Stimulated activated CD4-positive, alpha-beta T cell treated with anti-CD3 and anti-CD28 coated beads, Interleukin-15, amount 100 ng/mL, for 48 hours (primary cell): ENCODE data around the gene SFTA2.
"Not testable (repeated sequence)": the region's sequence is repeated elsewhere in the genome, so short reads cannot be mapped to it uniquely, and the experiment has no call there.

Source experiments
- DNase-seq, 2 donors: peaks; one replicate each; pipeline ENCODE4 v3.0.0-alpha.2; 2020; ENCODE audit warnings: low read depth in 2 of 2

Gene SFTA2

DNA sequence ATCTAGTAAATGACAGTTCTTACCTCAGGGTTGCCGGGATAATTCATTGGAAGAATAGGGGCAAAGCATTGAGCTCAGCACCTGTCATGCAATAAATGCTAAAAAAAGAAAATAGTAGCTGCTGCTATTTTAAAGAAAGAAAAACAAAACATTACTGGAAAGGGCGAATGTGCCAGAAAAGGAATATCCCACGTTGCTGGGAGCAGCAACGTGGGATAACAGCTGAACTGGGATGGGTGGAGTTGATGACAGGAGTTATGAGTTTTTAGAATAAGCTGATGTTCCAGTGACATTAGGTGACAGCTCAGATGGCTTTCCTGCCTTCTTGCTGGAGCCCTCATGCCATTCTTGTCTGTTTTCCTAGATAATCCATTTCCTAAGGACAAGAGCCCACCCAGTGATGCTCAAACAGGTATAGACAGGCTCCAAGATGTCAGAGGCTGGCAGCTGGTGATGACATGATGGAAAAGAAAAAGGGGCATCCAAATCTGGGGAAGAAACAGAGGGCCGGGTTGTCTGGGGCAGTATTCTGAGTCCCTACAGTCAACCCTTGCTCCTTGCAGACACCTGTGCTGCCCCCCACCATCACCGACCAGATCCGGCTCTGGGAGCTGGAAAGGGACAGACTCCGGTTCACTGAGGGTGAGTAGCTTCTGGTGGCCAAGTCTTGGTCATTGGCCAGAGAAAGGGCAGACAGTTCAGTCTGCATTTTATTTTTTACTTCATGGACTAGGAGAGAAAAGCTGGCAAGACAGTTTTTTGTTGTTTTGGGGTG, 19.0 kb downstream of the SFTA2 start:
- DNase-seq = no peak

DNA sequence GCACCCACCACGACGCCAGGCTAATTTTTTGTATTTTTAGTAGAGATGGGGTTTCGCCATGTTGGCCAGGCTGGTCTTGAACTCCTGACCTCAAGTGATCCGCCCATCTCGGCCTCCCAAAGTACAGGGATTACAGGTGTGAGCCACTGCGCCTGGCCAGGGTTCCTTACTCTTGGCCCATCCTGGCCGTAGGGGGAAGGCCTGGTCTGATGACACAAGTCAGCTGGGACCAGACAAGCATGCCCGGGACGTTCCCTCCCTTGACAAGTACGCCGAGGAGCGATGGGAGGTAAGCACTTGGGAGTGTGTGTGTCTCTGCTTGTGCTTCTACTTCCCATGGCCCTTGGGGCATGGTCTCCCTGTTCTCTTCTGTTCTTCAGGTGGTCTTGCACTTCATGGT, 21.5 kb downstream of the SFTA2 start:
- not testable (repeated sequence) for DNase-seq

DNA sequence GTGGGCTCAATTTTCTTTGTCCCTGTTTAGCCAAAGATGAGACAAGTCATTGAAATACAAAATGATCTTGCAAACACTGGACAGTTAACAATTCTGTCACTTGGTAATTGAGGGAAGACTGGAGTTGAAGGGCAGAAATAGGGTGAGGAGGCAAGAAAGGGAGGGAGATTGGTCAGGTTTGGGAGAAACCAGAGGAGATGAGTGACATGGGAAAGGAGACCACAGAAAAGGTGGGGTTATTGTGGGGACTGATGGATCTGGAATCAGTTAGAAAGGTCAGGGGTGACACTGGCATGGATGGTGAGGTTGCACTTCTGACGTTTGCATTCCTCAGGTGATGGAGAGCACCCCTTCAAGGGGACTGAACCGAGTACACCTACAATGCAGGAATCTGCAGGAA, 23.3 kb downstream of the SFTA2 start:
- DNase-seq = no peak

DNA sequence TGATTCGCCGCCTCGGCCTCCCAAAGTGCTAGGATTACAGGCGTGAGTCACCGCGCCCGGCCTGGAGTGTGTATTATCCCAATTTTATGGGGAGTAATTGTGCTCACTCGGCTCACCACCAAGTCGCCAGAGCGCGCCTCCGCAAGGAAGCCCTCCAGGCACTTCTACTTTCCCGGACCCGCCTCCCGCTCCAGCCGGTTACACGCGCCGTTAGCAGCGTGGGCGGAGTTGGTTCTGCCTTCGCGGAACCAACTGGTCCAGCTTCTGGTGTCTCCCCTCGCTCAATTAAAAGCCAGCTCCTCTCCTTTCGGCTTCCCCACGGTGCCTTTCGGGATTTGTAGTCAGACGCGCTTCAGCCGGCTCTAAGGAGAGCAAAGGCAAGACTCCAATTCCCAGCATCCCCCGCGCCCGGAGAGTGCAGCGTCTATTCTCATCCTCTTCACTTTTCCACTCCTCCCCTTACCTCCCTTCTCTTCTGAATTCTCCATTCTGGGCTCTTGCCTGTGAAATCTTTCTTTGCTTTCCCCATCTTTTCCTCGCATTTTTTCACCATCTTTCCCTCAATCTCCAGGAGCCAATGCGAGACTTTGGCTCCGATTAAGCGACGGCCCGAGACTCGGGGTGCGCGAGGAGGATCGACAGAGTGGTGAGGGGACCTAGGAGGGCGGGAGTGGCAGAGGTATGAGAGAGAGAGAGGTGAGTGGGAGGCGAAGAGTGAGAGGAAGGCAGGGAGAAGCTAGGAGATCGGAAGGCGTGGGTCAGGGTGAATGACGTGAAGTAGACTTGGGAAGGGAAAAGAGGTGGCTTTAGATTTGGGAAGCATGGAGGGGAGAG, 24.0 kb downstream of the SFTA2 start, which contains the start of gene GTF2H4:
GTF2H4 (plus strand) TSS at position 450 of the 834 bp plus-strand sequence.
- DNase-seq = peak; percentile 94 to 95

DNA sequence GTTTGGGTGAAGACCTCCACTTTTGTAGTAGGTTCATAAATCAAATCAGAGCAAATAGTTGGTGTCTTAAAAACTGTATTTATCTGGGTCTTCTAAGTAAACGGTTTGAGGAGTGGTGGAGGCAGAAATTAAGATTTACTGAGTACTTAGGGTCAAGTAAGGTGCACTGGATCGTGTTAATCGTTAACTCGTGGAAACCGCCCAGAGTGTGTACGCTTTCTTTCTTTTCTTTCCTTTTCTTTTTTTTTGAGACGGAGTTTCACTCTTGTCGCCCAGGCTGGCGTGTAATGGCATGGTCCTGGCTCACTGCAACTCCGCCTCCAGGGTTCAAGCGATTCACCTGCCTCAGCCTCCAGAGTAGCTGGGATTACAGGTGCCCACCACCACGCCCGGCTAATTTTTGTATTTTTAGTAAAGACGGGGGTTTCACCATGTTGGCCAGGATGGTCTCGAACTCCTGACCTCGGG, 24.6 kb downstream of the SFTA2 start:
- DNase-seq = not testable (repeated sequence)

DNA sequence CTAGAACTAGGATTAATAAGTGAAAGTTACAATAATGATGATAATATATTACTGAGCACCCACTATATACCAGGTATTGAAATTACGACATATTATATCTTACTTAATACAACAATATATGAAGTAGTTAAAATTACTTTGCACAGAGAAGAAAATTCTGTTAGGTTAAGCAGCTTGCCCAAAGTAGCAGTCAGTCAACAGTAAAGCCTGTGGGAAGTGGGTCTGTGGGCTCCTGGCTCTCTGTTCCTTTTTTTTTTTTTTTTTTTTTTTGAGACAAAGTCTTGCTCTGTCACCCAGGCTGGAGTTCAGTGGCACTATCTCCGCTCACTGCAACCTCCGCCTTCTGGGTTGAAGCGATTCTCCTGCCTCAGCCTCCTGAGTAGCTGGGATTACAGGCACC, 28.7 kb downstream of the SFTA2 start:
- no peak for DNase-seq

DNA sequence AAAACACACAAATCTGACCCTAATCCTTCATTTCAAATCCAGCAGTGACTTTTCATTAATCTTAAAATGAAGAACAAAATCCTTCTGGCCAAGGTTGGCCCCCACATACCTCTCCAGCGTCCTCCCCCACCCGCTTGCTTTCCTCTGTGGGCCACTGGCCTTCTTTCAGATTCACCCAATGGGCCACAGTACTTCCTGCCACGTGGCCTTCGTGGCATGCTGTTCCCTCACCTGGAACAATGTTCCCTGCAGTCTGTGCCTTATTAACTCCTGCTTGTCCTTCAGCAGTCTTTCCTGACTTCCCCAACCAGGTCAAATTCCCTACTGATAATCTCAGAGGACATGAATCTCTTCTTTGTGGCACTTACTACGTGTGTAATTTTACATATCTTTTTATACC, 29.3 kb downstream of the SFTA2 start:
- no peak for DNase-seq

DNA sequence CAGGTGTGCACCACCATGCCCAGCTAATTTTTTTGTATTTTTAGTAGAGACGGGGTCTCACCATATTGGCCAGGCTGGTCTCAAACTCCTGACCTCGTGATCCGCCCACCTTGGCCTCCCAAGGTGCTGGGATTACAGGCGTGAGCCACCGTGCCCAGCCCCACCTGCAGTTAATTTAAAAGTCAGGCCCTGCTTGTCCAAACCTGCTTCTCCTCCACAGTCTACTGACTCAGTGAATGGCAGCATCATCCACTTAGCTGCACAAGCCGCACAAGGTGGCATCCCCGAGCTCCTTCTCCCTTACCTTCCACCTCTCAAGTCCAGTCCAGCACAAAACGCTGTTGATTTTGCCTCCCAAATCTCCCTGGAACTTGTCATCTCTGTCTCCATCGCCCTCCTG, 29.8 kb downstream of the SFTA2 start:
- DNase-seq = not testable (repeated sequence)

DNA sequence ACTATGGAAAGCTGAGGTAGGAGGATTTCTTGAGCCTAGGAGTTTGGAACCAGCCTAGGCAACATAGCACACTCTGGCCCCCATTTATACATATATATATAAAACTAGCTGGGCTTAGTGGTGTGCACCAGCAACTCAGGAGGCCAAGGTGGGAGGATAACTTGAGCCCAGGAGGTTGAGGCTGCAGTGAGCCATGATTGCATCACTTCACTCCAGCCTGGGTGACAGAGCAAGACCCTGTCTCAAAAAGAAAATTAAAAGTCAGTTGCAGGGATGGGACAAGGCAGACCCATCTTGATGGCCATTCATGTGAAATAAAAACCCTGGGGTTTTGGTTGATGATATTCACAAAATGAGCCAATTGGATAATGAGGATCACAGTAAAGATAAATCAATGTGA, 30.5 kb downstream of the SFTA2 start:
- DNase-seq = no peak

DNA sequence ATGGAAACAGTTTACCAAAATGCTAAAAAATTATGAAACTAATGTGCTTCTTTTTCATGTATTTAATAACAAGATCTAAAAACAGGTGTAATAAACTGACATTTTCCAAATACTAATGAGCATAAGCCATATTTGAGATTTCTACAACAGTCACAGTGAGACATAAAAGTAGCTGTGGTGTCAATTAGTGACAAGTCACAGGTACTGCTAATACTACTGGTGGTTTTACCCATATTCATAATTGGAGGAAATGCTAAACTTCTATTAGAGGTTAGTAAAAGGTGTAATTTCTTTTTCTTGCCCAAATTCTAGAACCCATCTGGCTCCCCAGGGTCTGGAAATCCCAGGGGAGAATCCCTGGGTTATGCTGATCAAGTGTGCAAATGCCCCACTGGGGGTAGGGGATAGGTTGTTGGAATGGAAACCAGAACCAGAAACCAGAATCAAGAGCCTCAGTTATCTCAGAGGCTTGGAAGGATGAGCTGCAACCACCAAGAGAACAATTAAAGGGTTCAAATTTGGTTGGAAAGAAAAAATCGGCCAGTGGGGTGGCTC, 31.0 kb downstream of the SFTA2 start:
- DNase-seq = no peak

DNA sequence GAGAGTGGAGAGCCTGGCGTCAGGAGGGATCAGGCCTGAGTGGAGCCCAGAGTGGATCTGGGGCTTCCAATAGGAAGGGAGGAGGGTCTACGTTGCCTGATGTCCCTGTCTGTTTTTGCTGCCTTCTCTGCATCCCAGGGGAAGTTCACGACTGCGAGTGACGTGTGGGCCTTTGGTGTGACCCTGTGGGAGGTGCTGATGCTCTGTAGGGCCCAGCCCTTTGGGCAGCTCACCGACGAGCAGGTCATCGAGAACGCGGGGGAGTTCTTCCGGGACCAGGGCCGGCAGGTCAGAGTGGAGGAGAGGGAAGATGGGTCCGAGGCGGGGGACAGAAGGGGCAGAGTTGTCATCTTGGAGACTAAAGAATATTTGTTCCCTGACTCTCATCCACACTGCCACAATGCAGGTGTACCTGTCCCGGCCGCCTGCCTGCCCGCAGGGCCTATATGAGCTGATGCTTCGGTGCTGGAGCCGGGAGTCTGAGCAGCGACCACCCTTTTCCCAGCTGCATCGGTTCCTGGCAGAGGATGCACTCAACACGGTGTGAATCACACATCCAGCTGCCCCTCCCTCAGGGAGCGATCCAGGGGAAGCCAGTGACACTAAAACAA, 33.1 kb downstream of the SFTA2 start:
- DNase-seq = no peak

DNA sequence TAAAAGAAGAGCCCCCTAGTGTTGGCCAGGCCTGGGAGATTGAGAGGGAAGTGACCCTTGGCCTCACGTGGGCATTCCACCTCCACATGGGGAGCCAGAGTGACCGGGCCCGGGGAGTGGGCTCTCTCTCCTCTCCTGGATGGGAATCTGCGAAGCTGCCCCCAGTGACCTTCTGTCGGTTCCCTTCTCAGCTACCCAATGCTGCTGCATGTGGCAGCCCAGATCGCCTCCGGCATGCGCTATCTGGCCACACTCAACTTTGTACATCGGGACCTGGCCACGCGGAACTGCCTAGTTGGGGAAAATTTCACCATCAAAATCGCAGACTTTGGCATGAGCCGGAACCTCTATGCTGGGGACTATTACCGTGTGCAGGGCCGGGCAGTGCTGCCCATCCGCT, 34.1 kb downstream of the SFTA2 start:
- DNase-seq = no peak

DNA sequence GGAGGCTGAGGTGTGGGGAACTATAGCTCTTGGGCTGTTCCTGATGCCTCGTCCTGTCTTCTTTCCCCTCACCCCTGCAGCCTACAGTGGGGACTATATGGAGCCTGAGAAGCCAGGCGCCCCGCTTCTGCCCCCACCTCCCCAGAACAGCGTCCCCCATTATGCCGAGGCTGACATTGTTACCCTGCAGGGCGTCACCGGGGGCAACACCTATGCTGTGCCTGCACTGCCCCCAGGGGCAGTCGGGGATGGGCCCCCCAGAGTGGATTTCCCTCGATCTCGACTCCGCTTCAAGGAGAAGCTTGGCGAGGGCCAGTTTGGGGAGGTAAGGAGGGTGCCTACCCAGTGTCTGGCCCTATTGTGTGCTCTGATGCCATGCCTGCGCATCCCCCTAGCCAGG, 35.4 kb downstream of the SFTA2 start:
- no peak for DNase-seq

DNA sequence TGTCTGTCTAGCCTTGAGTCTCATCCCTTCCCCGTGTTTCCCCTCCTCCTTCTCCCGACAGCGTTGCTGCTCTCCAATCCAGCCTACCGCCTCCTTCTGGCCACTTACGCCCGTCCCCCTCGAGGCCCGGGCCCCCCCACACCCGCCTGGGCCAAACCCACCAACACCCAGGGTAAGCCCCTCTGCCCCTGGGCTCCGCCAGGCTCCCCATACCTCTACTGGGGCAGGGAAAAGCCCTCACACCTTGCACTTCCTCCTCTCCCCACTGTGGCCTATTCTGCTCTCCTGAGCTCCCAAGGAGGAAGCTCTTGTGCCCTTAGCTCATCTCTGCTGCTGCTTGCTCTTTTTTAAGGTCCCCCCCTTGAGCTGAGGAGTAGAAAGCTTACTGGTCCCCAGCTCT, 36.6 kb downstream of the SFTA2 start:
- DNase-seq = no peak

DNA sequence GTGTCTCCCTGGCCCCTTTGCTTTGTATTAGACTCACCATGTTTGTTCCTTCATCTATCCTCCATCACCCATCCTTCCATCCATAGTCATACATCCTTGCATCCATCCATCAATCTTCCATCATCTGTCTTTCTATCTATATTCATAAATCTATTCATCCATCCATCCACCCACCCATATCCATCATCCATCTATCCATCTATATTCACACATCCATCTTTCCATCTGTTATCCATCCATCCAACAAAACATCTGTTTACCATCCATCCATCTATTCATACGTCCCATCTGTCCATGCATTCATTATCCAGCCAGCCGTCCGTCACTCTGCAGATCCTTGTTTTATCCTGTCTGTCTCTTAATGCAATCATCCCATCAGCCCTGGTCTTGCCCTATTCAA, 37.0 kb downstream of the SFTA2 start:
- DNase-seq = no peak

DNA sequence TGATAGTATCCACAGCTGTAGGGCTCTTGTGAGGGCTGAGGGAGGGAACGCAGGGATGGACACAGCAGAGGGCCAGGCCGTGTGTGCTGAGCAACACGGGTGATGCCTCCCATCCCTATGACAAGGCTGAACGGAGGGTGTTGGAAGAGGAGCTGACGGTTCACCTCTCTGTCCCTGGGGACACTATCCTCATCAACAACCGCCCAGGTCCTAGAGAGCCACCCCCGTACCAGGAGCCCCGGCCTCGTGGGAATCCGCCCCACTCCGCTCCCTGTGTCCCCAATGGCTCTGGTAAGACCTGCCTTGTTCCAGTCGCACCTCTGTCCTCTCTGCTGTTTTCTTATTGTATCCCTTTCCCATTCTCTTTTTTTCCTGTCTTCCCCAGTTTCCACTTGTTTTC, 37.6 kb downstream of the SFTA2 start:
- no peak for DNase-seq

DNA sequence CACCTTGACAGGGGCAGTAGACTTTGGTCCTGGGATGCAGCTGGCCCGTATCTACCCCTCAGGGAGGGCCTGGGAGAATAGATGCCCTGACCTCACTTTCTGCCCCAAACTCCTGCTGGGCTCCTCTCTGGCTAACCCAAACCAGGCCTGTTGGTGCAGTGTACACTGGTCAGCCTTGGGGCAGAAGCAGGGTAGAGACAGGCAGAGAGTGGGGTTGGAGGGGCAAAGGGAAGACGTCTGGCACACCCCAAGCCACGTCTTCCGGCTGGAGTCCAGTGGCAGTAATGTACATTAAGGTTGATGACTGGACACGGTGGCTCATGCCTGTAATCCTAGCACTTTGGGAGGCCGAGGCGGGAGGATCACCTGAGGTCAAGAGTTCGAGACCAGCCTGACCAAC, 38.3 kb downstream of the SFTA2 start:
- DNase-seq = no peak

DNA sequence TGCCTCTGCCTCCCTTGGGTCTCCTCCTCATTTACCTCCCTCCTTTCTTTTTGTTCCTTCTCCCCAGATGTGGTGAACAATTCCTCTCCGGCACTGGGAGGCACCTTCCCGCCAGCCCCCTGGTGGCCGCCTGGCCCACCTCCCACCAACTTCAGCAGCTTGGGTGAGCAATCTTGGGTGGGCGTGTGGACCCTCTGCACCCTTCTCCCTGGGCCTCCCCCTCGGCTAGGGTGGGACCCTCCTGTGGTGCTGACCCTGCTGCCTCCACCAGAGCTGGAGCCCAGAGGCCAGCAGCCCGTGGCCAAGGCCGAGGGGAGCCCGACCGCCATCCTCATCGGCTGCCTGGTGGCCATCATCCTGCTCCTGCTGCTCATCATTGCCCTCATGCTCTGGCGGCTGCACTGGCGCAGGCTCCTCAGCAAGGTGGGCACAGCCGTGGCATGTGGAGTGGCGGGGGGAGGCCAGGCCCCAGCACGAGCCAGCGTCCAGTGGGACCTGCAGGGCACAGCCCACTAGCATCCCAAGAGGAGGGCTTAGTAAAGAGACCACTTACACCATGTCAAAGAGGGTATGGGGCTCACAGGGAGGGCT, 38.9 kb downstream of the SFTA2 start:
- DNase-seq = no peak

DNA sequence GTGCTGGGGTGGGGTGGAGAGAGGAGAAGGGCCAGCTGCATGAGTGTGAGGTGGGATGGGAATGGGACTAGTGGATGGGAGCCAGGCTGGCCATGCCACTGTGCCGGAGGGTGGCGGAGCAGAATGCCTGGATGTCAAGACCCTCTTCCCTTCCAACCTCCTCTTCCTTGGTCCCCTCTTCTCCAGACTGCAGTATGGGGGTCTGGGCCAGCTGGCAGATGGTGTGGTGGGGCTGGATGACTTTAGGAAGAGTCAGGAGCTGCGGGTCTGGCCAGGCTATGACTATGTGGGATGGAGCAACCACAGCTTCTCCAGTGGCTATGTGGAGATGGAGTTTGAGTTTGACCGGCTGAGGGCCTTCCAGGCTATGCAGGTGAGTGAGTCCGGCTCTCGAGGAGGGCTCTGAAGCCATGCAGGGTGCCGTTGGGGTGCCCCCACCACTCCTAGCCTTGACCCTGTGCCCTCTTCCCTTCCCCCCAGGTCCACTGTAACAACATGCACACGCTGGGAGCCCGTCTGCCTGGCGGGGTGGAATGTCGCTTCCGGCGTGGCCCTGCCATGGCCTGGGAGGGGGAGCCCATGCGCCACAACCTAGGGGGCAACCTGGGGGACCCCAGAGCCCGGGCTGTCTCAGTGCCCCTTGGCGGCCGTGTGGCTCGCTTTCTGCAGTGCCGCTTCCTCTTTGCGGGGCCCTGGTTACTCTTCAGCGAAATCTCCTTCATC, 40.0 kb downstream of the SFTA2 start:
- DNase-seq = no peak

DNA sequence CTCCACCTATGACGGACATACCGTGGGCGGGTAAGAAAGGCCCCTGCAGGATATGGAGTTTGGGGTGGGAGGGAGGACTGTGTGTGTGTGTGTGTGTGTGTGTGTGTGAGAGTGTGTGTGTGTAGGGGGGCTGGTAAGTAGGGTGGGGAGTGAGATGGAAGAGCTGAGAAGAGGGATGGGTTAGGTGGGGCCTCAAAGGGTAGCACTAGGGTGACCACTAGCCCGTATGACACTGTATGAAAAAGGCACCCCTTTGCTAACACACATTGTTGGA, 40.6 kb downstream of the SFTA2 start:
- DNase-seq = no peak

DNA sequence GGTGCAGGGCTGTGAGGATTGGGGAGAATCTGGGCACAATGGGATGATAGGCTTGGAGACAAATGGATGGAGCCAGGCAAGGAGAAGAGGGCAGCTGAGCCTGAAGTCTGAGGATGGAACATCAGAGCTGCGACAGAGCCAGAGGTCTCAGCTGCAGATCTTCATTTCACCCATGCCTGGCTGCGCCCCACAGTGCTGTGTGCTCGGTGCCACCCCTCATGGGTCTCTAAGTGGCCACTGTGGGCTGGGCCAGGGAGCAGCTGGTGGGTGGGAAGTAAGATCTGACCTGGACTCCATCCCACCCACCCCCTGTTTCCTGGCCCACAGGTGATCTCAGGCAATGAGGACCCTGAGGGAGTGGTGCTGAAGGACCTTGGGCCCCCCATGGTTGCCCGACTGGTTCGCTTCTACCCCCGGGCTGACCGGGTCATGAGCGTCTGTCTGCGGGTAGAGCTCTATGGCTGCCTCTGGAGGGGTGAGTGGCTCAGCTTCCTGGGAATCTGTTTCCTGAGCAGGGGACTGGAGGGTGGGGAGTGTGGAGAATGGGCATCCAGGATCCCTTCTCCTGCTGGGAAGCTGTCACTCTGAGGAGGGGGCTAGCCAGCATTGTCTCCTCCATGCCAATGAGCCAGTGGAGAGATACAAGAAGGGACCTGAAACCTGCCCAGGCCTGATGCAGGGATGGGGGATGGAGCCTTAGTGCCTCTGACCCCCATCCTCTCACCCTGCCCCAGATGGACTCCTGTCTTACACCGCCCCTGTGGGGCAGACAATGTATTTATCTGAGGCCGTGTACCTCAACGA, 41.1 kb downstream of the SFTA2 start:
- no peak for DNase-seq
